Transverse colon (tissue), 4 donors: ENCODE results near the gene KIAA1755.

Experiments used
- EP300 ChIP-seq: sonication (generic); formaldehyde crosslinking; IDR thresholded peaks from one replicate; pipeline ENCODE4 v1.6.1; 2017; ENCODE audit warnings: antibody characterized with exemption, low read depth
- POLR2A ChIP-seq: fragments of 450-650 bp; IDR thresholded peaks from one replicate; pipeline ENCODE4 v1.6.1; 2016; ENCODE audit warnings: antibody characterized with exemption, mild to moderate bottlenecking, moderate library complexity
- POLR2AphosphoS5 ChIP-seq, 3 donors: sonication (generic); formaldehyde crosslinking; IDR thresholded peaks; one replicate each; pipeline ENCODE4 v1.6.1; 2016; ENCODE audit warnings: antibody characterized with exemption in 3 of 3
- TF ChIP-seq, protein P1 (sequence below), 5 experiments: fragments of 200-600 bp in 3 of 5; fragments of 450-650 bp in 2 of 5; sonication (generic) in 3 of 5; IDR thresholded peaks; 1 replicate in 2 of 5; 2 replicates in 3 of 5; pipeline ENCODE4 v1.5.1; 2016 to 2017; ENCODE audit warnings: antibody characterized with exemption in 5 of 5, inconsistent platforms in 3 of 5, mild to moderate bottlenecking in 2 of 5, moderate library complexity in 1 of 5

DNA sequence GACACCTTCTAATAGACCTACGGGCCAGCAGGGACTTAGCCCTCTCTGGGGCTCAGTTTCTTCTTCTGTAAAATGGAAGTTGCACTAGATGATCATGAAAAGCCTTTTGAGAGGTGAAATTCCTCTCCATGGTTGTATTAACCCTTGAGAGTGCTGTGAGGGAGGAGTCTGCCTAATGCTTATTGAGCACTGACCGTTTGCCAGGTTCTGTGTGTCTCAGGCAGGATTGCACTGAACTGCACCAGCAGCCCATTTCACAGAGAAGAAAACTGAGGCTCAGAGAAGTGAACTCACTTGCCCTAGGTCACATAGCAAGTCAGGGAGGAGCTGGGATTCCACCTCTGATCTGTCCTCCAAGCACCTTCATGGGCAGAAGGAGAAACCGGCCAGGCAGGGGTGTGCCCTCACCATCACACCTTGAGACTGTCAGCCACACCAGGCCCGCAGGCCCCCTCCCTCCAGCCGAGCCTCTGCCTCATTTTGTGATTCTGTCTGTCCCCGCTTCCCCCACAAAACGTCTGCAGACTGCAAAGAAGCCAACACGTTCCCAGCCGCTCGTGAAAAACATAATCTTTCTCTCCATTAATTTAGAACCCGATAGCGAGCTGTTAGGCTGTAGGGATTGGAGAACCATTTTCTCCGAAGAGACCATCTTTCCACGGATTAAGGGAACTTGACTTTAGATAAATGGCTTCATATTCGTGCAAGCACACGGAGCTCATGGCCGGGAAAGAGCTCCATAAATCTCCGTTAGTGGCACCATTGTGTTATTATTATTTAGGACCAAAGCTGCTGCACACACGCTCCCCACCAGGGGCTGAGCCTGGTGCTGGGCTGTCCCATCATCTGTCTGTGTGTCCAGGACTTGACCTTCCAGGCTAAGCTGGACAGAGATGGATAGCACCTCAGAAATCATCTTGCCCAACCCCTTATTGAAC lies 46.0 kb downstream of the KIAA1755 start:
- TF ChIP-seq, protein P1, sequence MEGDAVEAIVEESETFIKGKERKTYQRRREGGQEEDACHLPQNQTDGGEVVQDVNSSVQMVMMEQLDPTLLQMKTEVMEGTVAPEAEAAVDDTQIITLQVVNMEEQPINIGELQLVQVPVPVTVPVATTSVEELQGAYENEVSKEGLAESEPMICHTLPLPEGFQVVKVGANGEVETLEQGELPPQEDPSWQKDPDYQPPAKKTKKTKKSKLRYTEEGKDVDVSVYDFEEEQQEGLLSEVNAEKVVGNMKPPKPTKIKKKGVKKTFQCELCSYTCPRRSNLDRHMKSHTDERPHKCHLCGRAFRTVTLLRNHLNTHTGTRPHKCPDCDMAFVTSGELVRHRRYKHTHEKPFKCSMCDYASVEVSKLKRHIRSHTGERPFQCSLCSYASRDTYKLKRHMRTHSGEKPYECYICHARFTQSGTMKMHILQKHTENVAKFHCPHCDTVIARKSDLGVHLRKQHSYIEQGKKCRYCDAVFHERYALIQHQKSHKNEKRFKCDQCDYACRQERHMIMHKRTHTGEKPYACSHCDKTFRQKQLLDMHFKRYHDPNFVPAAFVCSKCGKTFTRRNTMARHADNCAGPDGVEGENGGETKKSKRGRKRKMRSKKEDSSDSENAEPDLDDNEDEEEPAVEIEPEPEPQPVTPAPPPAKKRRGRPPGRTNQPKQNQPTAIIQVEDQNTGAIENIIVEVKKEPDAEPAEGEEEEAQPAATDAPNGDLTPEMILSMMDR (IDR thresholded peaks at IDR 0.05), result no peak
- TF ChIP-seq POLR2A, result no peak
- TF ChIP-seq POLR2AphosphoS5 (IDR thresholded peaks at IDR 0.05), result no peak
- TF ChIP-seq EP300, result no peak
